ENCODE results near the gene TNC. TPM values are rescaled to one million over a fixed set of nuclear protein-coding genes. Genes with fewer than 3 reads are reported as not detected.

TNC gene
- total RNA-seq, 2 experiments from 2014 or later = 0.05 to 0.22 TPM

GRCh38 chr9:115032296-115032695, 85.7 kb downstream of the TNC start:
- H3K27me3 Mint-ChIP-seq = peaks cover 7% of the 10 kb centered on the region
- H3K4me1 Mint-ChIP-seq (ENCODE audit: low read depth) = peaks cover 27% of the 10 kb centered on the region
- no peaks in the 10 kb centered on the region for H3K9me3 Mint-ChIP-seq
- DNase-seq (no peak), ATAC-seq (no peak)
- H3K4me3 Mint-ChIP-seq = no peak overlapping the region
- no peaks in the 10 kb centered on the region for H3K36me3 Mint-ChIP-seq (ENCODE audit: low read depth)
- no peak for TF ChIP-seq CTCF (IDR thresholded peaks at IDR 0.05)
- ChIA-PET POLR2A (interaction anchor here (0.9 kb wide), 1 partner anchor 14 kb away, joined by 3 read pairs; no protein-coding TSS in a partner anchor), CTCF (interaction anchor here (1.1 to 1.6 kb wide), 4 partner anchors 9 to 351 kb away, joined by 3 to 6 read pairs (median 4); no protein-coding TSS in a partner anchor)
- intact Hi-C loops (cut with micrococcal nuclease) = no loop called here
- H3K27ac Mint-ChIP-seq = no peak overlapping the region

GRCh38 chr9:115030006-115030405, 88.0 kb downstream of the TNC start:
- Mint-ChIP-seq H3K36me3 (ENCODE audit: low read depth) (no peaks in the 10 kb centered on the region), H3K4me1 (ENCODE audit: low read depth) (peaks cover 4% of the 10 kb centered on the region), H3K27me3 (peaks cover 7% of the 10 kb centered on the region), H3K9me3 (no peaks in the 10 kb centered on the region), H3K4me3 (no peak overlapping the region), H3K27ac (no peak overlapping the region)
- intact Hi-C loops (cut with micrococcal nuclease) = no loop called here
- ATAC-seq (no peak), DNase-seq (no peak)
- CTCF ChIA-PET = no interaction called here
- POLR2A ChIA-PET = interaction anchor here (0.6 kb wide), 1 partner anchor 476 kb away, joined by 3 read pairs; no protein-coding TSS in a partner anchor
- no peak for TF ChIP-seq CTCF (IDR thresholded peaks at IDR 0.05)

GRCh38 chr9:115025721-115026120, 92.2 kb downstream of the TNC start:
- no peak for TF ChIP-seq CTCF (IDR thresholded peaks at IDR 0.05)
- no peak overlapping the region for H3K27ac Mint-ChIP-seq
- ATAC-seq = no peak
- no peak for DNase-seq
- H3K9me3 Mint-ChIP-seq = no peaks in the 10 kb centered on the region
- H3K4me1 Mint-ChIP-seq (ENCODE audit: low read depth) = peaks cover 2% of the 10 kb centered on the region
- peaks cover 3% of the 10 kb centered on the region for H3K27me3 Mint-ChIP-seq
- no peaks in the 10 kb centered on the region for H3K36me3 Mint-ChIP-seq (ENCODE audit: low read depth)
- ChIA-PET CTCF (no interaction called here), POLR2A (no interaction called here)
- intact Hi-C loops (cut with micrococcal nuclease) = no loop called here
- H3K4me3 Mint-ChIP-seq = no peak overlapping the region

- DNase-seq (no peak), ATAC-seq (no peak)
- CTCF ChIA-PET = no interaction called here
- Mint-ChIP-seq H3K36me3 (ENCODE audit: low read depth) (no peaks in the 10 kb centered on the region), H3K27ac (no peak overlapping the region), H3K9me3 (no peaks in the 10 kb centered on the region), H3K4me1 (ENCODE audit: low read depth) (peaks cover 2% of the 10 kb centered on the region), H3K27me3 (peaks cover 3% of the 10 kb centered on the region), H3K4me3 (no peak overlapping the region)
- TF ChIP-seq CTCF (IDR thresholded peaks at IDR 0.05) = no peak
- intact Hi-C loops (cut with micrococcal nuclease) = no loop called here
- POLR2A ChIA-PET = no interaction called here
Measured at GRCh38 chr9:115024925-115025535, 92.9 kb downstream of the TNC start.

- Mint-ChIP-seq H3K36me3 (ENCODE audit: low read depth) (no peaks in the 10 kb centered on the region), H3K27ac (no peak overlapping the region), H3K9me3 (no peaks in the 10 kb centered on the region), H3K4me1 (ENCODE audit: low read depth) (peaks cover 9% of the 10 kb centered on the region), H3K4me3 (no peak overlapping the region), H3K27me3 (peaks cover 1% of the 10 kb centered on the region)
- ATAC-seq (no peak), DNase-seq (no peak)
- CTCF ChIA-PET = interaction anchor here (1.2 kb wide), 1 partner anchor 8 kb away, joined by 3 read pairs; no protein-coding TSS in a partner anchor
- intact Hi-C loops (cut with micrococcal nuclease) = no loop called here
- no peak for TF ChIP-seq CTCF (IDR thresholded peaks at IDR 0.05)
- POLR2A ChIA-PET = no interaction called here
Measured at GRCh38 chr9:115022760-115023434, 95.1 kb downstream of the TNC start.

Measured in activated CD8-positive, alpha-beta T cell treated with anti-CD3 and anti-CD28 coated beads for 36 hours (primary cell).